ELF-1 (cell line): ENCODE measurements around the gene KCNJ12.
"Not testable (repeated sequence)": the region's sequence is repeated elsewhere in the genome, so short reads cannot be mapped to it uniquely, and the experiment has no call there.

Source experiments
- DNase-seq: peaks from one replicate; pipeline ENCODE4 v3.0.0-alpha.2; 2016; ENCODE audit warnings: low read depth, low spot score

KCNJ12 gene

GRCh38 chr17:21407752-21408151, 31.6 kb downstream of the KCNJ12 start:
- DNase-seq: not testable (repeated sequence)

GRCh38 chr17:21408224-21408623, 32.1 kb downstream of the KCNJ12 start:
- not testable (repeated sequence) for DNase-seq

- DNase-seq: not testable (repeated sequence)
Observed at GRCh38 chr17:21408766-21409300, 32.7 kb downstream of the KCNJ12 start.

GRCh38 chr17:21409388-21409787, 33.2 kb downstream of the KCNJ12 start:
- not testable (repeated sequence) for DNase-seq

- not testable (repeated sequence) for DNase-seq
Observed at GRCh38 chr17:21409971-21410370, 33.8 kb downstream of the KCNJ12 start.

GRCh38 chr17:21410371-21410770, 34.2 kb downstream of the KCNJ12 start:
- DNase-seq: not testable (repeated sequence)

- DNase-seq: peak; percentile 65
Observed at GRCh38 chr17:21410906-21411678, 34.9 kb downstream of the KCNJ12 start.

GRCh38 chr17:21411679-21412205, 35.6 kb downstream of the KCNJ12 start:
- not testable (repeated sequence) for DNase-seq

- not testable (repeated sequence) for DNase-seq
Observed at GRCh38 chr17:21412207-21412681, 36.1 kb downstream of the KCNJ12 start.

GRCh38 chr17:21413570-21414279, 37.6 kb downstream of the KCNJ12 start:
- not testable (repeated sequence) for DNase-seq

GRCh38 chr17:21414616-21415015, 38.5 kb downstream of the KCNJ12 start:
- not testable (repeated sequence) for DNase-seq

GRCh38 chr17:21415166-21415990, 39.2 kb downstream of the KCNJ12 start:
- DNase-seq: not testable (repeated sequence)

GRCh38 chr17:21416471-21416981, 40.4 kb downstream of the KCNJ12 start:
- not testable (repeated sequence) for DNase-seq

- DNase-seq: not testable (repeated sequence)
Observed at GRCh38 chr17:21417349-21417748, 41.2 kb downstream of the KCNJ12 start.

- no peak for DNase-seq
Observed at GRCh38 chr17:21417921-21418320, 41.8 kb downstream of the KCNJ12 start.

GRCh38 chr17:21418446-21419298, 42.5 kb downstream of the KCNJ12 start:
- no peak for DNase-seq

- peak; percentile 25 for DNase-seq
Observed at GRCh38 chr17:21419299-21420239, 43.4 kb downstream of the KCNJ12 start.

- not testable (repeated sequence) for DNase-seq
Observed at GRCh38 chr17:21420503-21421090, 44.4 kb downstream of the KCNJ12 start.
